A549 (cell line): Measurements from ENCODE around the gene STIMATE. TPM values are rescaled to one million over a fixed set of nuclear protein-coding genes. Genes with fewer than 3 reads are reported as not detected.

Source experiments
- ATAC-seq, 2 experiments: fragments of 200-7000 bp in 1 of 2; fragments of >200 bp in 1 of 2; cut with Nextera tagmentation in 1 of 2; cut with Tn5 transposase in 1 of 2; 3 replicates each; pipeline versions ENCODE4 v1.8.0 to v1.9.1; 2018 to 2020; ENCODE audit warnings: mild to moderate bottlenecking in 1 of 2, moderate library complexity in 1 of 2
- CTCF ChIA-PET: fragments of 300-600 bp; sonication (Branson Sonifier 250); formaldehyde crosslinking; extraction: SDS; loops from one replicate; lab custom pipeline; 2021; ENCODE audit warnings: antibody characterized with exemption, inconsistent platforms; lab: Yijun Ruan, JAX
- POLR2A ChIA-PET: fragments of 350-600 bp; formaldehyde crosslinking; extraction: SDS; loops from one replicate; lab custom pipeline; 2021; ENCODE audit warnings: antibody characterized with exemption, inconsistent platforms; lab: Yijun Ruan, JAX
- DNase-seq, 2 experiments: peaks; one replicate each; pipeline versions ENCODE4 v3.0.0 to v3.0.0-alpha.2; 2011 to 2016; ENCODE audit warnings: low read depth in 1 of 2, low spot score in 1 of 2
- FAIRE-seq: peaks from 2 replicates; lab custom pipeline; 2011; peaks lifted over from hg19 to GRCh38; lab: Jason Lieb, UNC
- H3K27ac ChIP-seq, 2 experiments: fragments of >200 bp; sonication (Bioruptor Twin); formaldehyde crosslinking; 3 replicates each; pipeline ENCODE4 v1.5.1; 2016 to 2017
- H3K4me1 ChIP-seq: fragments of >200 bp; sonication (Bioruptor Twin); formaldehyde crosslinking; 3 replicates; pipeline ENCODE4 v1.6.1; 2016
- H3K4me2 ChIP-seq: fragments of >200 bp; sonication (Bioruptor Twin); formaldehyde crosslinking; 3 replicates; pipeline ENCODE4 v1.6.1; 2016
- H3K4me3 ChIP-seq: fragments of >200 bp; sonication (Bioruptor Twin); formaldehyde crosslinking; 3 replicates; pipeline ENCODE4 v1.5.1; 2016
- H3K9me3 ChIP-seq: fragments of >200 bp; sonication (Bioruptor Twin); formaldehyde crosslinking; 3 replicates; pipeline ENCODE4 v1.6.1; 2016
- ATOH8 ChIP-seq: fragments of 250-450 bp; sonication (Bioruptor Pico); IDR thresholded peaks from 2 replicates; pipeline ENCODE4 v1.5.0; 2020; ENCODE audit warnings: low read depth, mild to moderate bottlenecking, moderate library complexity
- CBX2 ChIP-seq: fragments of 200-600 bp; sonication (generic); IDR thresholded peaks from 2 replicates; pipeline ENCODE4 v1.6.1; 2016; ENCODE audit warnings: low read depth, mild to moderate bottlenecking, borderline replicate concordance
- CHD2 ChIP-seq: fragments of 150-350 bp; IDR thresholded peaks from 2 replicates; pipeline ENCODE4 v1.6.1; 2014; ENCODE audit warnings: low read length; ENCODE audit not compliant: partially characterized antibody
- CTCF ChIP-seq: fragments of >200 bp; sonication (Bioruptor Twin); formaldehyde crosslinking; IDR thresholded peaks from 3 replicates; pipeline ENCODE4 v1.5.1; 2016
- FOSL2 ChIP-seq, 2 experiments: fragments of 450-650 bp in 1 of 2; fragments of >200 bp in 1 of 2; sonication (Bioruptor Twin) in 1 of 2; formaldehyde crosslinking; IDR thresholded peaks; 2 replicates each; pipeline versions ENCODE4 v1.5.0 to v1.6.1; 2016 to 2020; ENCODE audit warnings: mild to moderate bottlenecking in 1 of 2, moderate library complexity in 1 of 2
- FOXS1 ChIP-seq: fragments of 250-450 bp; sonication (Bioruptor Pico); IDR thresholded peaks from 2 replicates; pipeline ENCODE4 v1.5.0; 2020; ENCODE audit warnings: mild to moderate bottlenecking, moderate library complexity
- HOXB13 ChIP-seq: fragments of 250-450 bp; sonication (Bioruptor Pico); IDR thresholded peaks from 2 replicates; pipeline ENCODE4 v1.5.0; 2020; ENCODE audit warnings: low read depth, mild to moderate bottlenecking, moderate library complexity
- KDM1A ChIP-seq: fragments of 200-600 bp; sonication (generic); IDR thresholded peaks from 2 replicates; pipeline ENCODE4 v1.6.1; 2016; ENCODE audit warnings: low read depth, mild to moderate bottlenecking
- MAFK ChIP-seq: fragments of 450-650 bp; IDR thresholded peaks from 2 replicates; pipeline ENCODE4 v1.6.1; 2014; ENCODE audit not compliant: partially characterized antibody
- NR3C1 ChIP-seq: fragments of >200 bp; sonication (Bioruptor Twin); formaldehyde crosslinking; IDR thresholded peaks from 3 replicates; pipeline ENCODE4 v1.6.1; 2017
- PHF8 ChIP-seq: fragments of 200-600 bp; sonication (generic); IDR thresholded peaks from 2 replicates; pipeline ENCODE4 v1.6.1; 2016; ENCODE audit warnings: low read depth, mild to moderate bottlenecking, antibody characterized with exemption, moderate library complexity, borderline replicate concordance
- POLR2AphosphoS2 ChIP-seq: conservative IDR thresholded peaks from 2 replicates; pipeline ENCODE4 v1.6.1; 2012; ENCODE audit warnings: low read length, improper control_type of control experiment, inconsistent platforms
- RAD21 ChIP-seq, 2 experiments: fragments of >200 bp in 1 of 2; sonication (Bioruptor Twin) in 1 of 2; formaldehyde crosslinking in 1 of 2; IDR thresholded peaks in 1 of 2; conservative IDR thresholded peaks in 1 of 2; 2 replicates in 1 of 2; 3 replicates in 1 of 2; pipeline ENCODE4 v1.6.1; 2012 to 2018; ENCODE audit warnings: inconsistent platforms in 1 of 2
- RCOR1 ChIP-seq: fragments of 150-350 bp; IDR thresholded peaks from 2 replicates; pipeline ENCODE4 v1.6.1; 2014; ENCODE audit warnings: antibody characterized with exemption, low read length, low read depth
- RNF2 ChIP-seq: fragments of 200-600 bp; sonication (generic); IDR thresholded peaks from 2 replicates; pipeline ENCODE4 v1.6.1; 2016; ENCODE audit warnings: low read depth, mild to moderate bottlenecking, antibody characterized with exemption, moderate library complexity, borderline replicate concordance
- SREBF2 ChIP-seq: fragments of 450-650 bp; IDR thresholded peaks from 2 replicates; pipeline ENCODE4 v1.6.1; 2014; ENCODE audit warnings: mild to moderate bottlenecking, moderate library complexity
- ZFP36 ChIP-seq: fragments of 450-650 bp; IDR thresholded peaks from 2 replicates; pipeline ENCODE4 v1.6.1; 2014; ENCODE audit warnings: borderline replicate concordance; ENCODE audit not compliant: partially characterized antibody
- ZSCAN20 ChIP-seq: fragments of 250-450 bp; sonication (Bioruptor Pico); IDR thresholded peaks from 2 replicates; pipeline ENCODE4 v1.8.0; 2022; ENCODE audit warnings: mild to moderate bottlenecking, moderate library complexity
- WGBS: methylation state at CpG from one replicate; pipeline ENCODE4 v1.1.6; 2017; ENCODE audit errors: missing lambda C conversion rate; 5-methylcytosine and 5-hydroxymethylcytosine counted together
- polyA plus RNA-seq, 4 experiments: library from polyadenylated mRNA; depleted of rRNA in 3 of 4; stranded (reverse); fragments of >200 nt; fragmentation: RNase III in 1 of 4; extraction: RNeasy Plus Mini Kit Qiagen cat#74134 plus additional on column Dnase treatment in 1 of 4; gene quantifications; 2 replicates in 3 of 4; 3 replicates in 1 of 4; pipeline ENCODE4 v1.2.3, GENCODE V29; 2011 to 2017
- TF ChIP-seq, protein P1 (sequence below): IDR thresholded peaks from 2 replicates; pipeline ENCODE4 v1.6.1; 2012
- TF ChIP-seq, protein P2 (sequence below): fragments of >200 bp; sonication (Bioruptor Twin); formaldehyde crosslinking; IDR thresholded peaks from 2 replicates; pipeline ENCODE4 v1.6.1; 2016

The STIMATE gene
- polyA plus RNA-seq, 2 of the 4 experiments (the other 2 are of a cell fraction) = 5.2 to 5.5 TPM

- POLR2A ChIA-PET = no interaction called here
- no peak for TF ChIP-seq CBX2
- no peak for TF ChIP-seq RCOR1
- TF ChIP-seq, protein P1, sequence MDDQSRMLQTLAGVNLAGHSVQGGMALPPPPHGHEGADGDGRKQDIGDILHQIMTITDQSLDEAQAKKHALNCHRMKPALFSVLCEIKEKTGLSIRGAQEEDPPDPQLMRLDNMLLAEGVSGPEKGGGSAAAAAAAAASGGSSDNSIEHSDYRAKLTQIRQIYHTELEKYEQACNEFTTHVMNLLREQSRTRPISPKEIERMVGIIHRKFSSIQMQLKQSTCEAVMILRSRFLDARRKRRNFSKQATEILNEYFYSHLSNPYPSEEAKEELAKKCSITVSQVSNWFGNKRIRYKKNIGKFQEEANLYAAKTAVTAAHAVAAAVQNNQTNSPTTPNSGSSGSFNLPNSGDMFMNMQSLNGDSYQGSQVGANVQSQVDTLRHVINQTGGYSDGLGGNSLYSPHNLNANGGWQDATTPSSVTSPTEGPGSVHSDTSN = no peak
- TF ChIP-seq NR3C1 = no peak
- no peak for TF ChIP-seq RNF2
- TF ChIP-seq PHF8 = no peak
- no peak for TF ChIP-seq FOXS1
- TF ChIP-seq RAD21 (conservative IDR thresholded peaks at IDR 0.05 in 1 of 2, IDR thresholded peaks at IDR 0.05 in 1 of 2) = no peak
- TF ChIP-seq POLR2AphosphoS2 = no peak
- TF ChIP-seq, protein P2, sequence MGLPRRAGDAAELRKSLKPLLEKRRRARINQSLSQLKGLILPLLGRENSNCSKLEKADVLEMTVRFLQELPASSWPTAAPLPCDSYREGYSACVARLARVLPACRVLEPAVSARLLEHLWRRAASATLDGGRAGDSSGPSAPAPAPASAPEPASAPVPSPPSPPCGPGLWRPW = no peak
- no peak for TF ChIP-seq ATOH8
- no peak for TF ChIP-seq CTCF
- no peak for TF ChIP-seq ZSCAN20 (CRISPR knock-in tag)
- H3K27ac ChIP-seq = no peak overlapping the region
- H3K9me3 ChIP-seq = no peaks in the 10 kb centered on the region
- CTCF ChIA-PET = interaction anchor here (1.7 kb wide), 1 partner anchor 15 kb away, joined by 5 read pairs; no protein-coding TSS in a partner anchor
- H3K4me1 ChIP-seq = peaks cover 7% of the 10 kb centered on the region
- no peak for FAIRE-seq
- H3K4me2 ChIP-seq = no peak overlapping the region
- WGBS = 70% methylated on average over 5 of the region's 5 CpGs
- DNase-seq = no peak
- no peak overlapping the region for H3K4me3 ChIP-seq
- no peak for ATAC-seq
Measured at GRCh38 chr3:52836471-52836845, 60.9 kb downstream of the STIMATE start.

GRCh38 chr3:52835766-52836470, 61.4 kb downstream of the STIMATE start:
- ChIA-PET POLR2A (no interaction called here), CTCF (interaction anchor here (1.1 to 1.7 kb wide), 2 partner anchors 11 to 15 kb away, joined by 3 to 5 read pairs; no protein-coding TSS in a partner anchor)
- FAIRE-seq = no peak

More at GRCh38 chr3:52835766-52836470, 61.4 kb downstream of the STIMATE start:
- WGBS = 81% methylated on average over 6 of the region's 8 CpGs
- no peaks in the 10 kb centered on the region for H3K9me3 ChIP-seq
- DNase-seq (no peak), ATAC-seq (no peak)
- TF ChIP-seq MAFK (no peak), FOSL2 (IDR thresholded peaks at IDR 0.05) (no peak), FOSL2 (CRISPR knock-in tag; IDR thresholded peaks at IDR 0.05) (no peak), FOXS1 (no peak), SREBF2 (no peak), ZFP36 (no peak), HOXB13 (no peak), CHD2 (no peak), KDM1A (no peak)
- TF ChIP-seq, protein P1 = no peak
- no peak overlapping the region for H3K4me2 ChIP-seq
- H3K27ac ChIP-seq = no peak overlapping the region
- H3K4me1 ChIP-seq = peaks cover 12% of the 10 kb centered on the region
- no peak overlapping the region for H3K4me3 ChIP-seq
